H1 (cell line): Measurements from ENCODE around the gene ZNF367. TPM values are rescaled to one million over a fixed set of nuclear protein-coding genes. Genes with fewer than 3 reads are reported as not detected.

Experiments used
- CTCF ChIA-PET: fragments of 300-600 bp; sonication (Branson Sonifier 250); formaldehyde crosslinking; loops from one replicate; lab custom pipeline; 2021; ENCODE audit not compliant: partially characterized antibody; lab: Charles Lee
- POLR2A ChIA-PET: fragments of 300-600 bp; sonication (Branson Sonifier 250); formaldehyde crosslinking; loops from one replicate; lab custom pipeline; 2021; ENCODE audit warnings: inconsistent platforms; ENCODE audit not compliant: partially characterized antibody; lab: Charles Lee
- DNase-seq, 2 experiments: peaks; one replicate each; pipeline versions ENCODE4 v3.0.0 to v3.0.0-alpha.2; 2010 to 2022; ENCODE audit warnings: low spot score in 2 of 2, low read depth in 1 of 2, mixed read lengths in 1 of 2
- FAIRE-seq: peaks from 2 replicates; lab custom pipeline; 2011; peaks lifted over from hg19 to GRCh38; lab: Jason Lieb, UNC
- H2AFZ ChIP-seq: 2 replicates; pipeline ENCODE4 v1.8.1; 2012; ENCODE audit warnings: low read length, inconsistent platforms
- H2AK5ac ChIP-seq: 2 replicates; pipeline ENCODE4 v1.6.1; 2013; ENCODE audit warnings: low read depth, low read length
- H2BK120ac ChIP-seq: replicated peaks from 2 replicates; pipeline ENCODE3; 2013; ENCODE audit warnings: low read depth, low read length, inconsistent platforms
- H2BK12ac ChIP-seq: 2 replicates; pipeline ENCODE4 v1.6.1; 2013; ENCODE audit warnings: low read depth, low read length
- H2BK15ac ChIP-seq: 2 replicates; pipeline ENCODE4 v1.6.1; 2013; ENCODE audit warnings: low read length
- H2BK20ac ChIP-seq: 2 replicates; pipeline ENCODE4 v1.6.1; 2013; ENCODE audit warnings: low read length
- H2BK5ac ChIP-seq: 2 replicates; pipeline ENCODE4 v1.6.1; 2013; ENCODE audit warnings: low read depth, low read length
- H3K14ac ChIP-seq: 2 replicates; pipeline ENCODE4 v1.6.1; 2013; ENCODE audit warnings: inconsistent platforms; ENCODE audit not compliant: insufficient read length
- H3K18ac ChIP-seq: 2 replicates; pipeline ENCODE4 v1.6.1; 2013; ENCODE audit warnings: low read length; ENCODE audit errors: extremely low read depth
- H3K23ac ChIP-seq: 2 replicates; pipeline ENCODE4 v1.6.1; 2013; ENCODE audit warnings: inconsistent platforms; ENCODE audit not compliant: insufficient read length
- H3K23me2 ChIP-seq: 2 replicates; pipeline ENCODE4 v1.6.1; 2013; ENCODE audit warnings: low read depth, low read length
- H3K27ac ChIP-seq: 2 replicates; pipeline ENCODE4 v1.6.1; 2011; ENCODE audit warnings: low read depth, low read length, inconsistent platforms
- H3K27me3 ChIP-seq, 4 experiments: replicated peaks in 1 of 4; 1 replicate in 1 of 4; 2 replicates in 3 of 4; pipeline versions ENCODE4 v1.6.1 to v1.8.1; 2011 to 2013; ENCODE audit warnings: low read length in 3 of 4, mild to moderate bottlenecking in 3 of 4, inconsistent platforms in 2 of 4, mixed read lengths in 2 of 4, moderate library complexity in 1 of 4; ENCODE audit not compliant: control insufficient read depth in 3 of 4, insufficient read depth in 3 of 4; ENCODE audit errors: extremely low read depth in 1 of 4
- H3K36me3 ChIP-seq, 4 experiments: 2 replicates each; pipeline versions ENCODE4 v1.6.1 to v1.8.1; 2011 to 2013; ENCODE audit warnings: mild to moderate bottlenecking in 4 of 4, low read length in 3 of 4, moderate library complexity in 2 of 4, control low read depth in 1 of 4, inconsistent platforms in 1 of 4; ENCODE audit not compliant: insufficient read depth in 4 of 4, control insufficient read depth in 2 of 4
- H3K4ac ChIP-seq: replicated peaks from 2 replicates; pipeline ENCODE3; 2013; ENCODE audit warnings: low read length, low read depth, mixed read lengths, inconsistent platforms; ENCODE audit not compliant: insufficient read length
- H3K4me1 ChIP-seq, 4 experiments: replicated peaks in 1 of 4; 1 replicate in 1 of 4; 2 replicates in 3 of 4; pipeline versions ENCODE4 v1.6.1 to v1.8.1; 2011 to 2013; ENCODE audit warnings: low read length in 3 of 4, inconsistent platforms in 2 of 4, mixed read lengths in 1 of 4; ENCODE audit not compliant: insufficient read depth in 4 of 4, control insufficient read depth in 3 of 4
- H3K4me2 ChIP-seq, 2 experiments: 2 replicates each; pipeline versions ENCODE4 v1.6.1 to v1.8.1; 2011 to 2013; ENCODE audit warnings: low read depth in 2 of 2, low read length in 2 of 2, control low read depth in 1 of 2, inconsistent platforms in 1 of 2, mild to moderate bottlenecking in 1 of 2; ENCODE audit not compliant: insufficient read depth in 1 of 2
- H3K4me3 ChIP-seq, 4 experiments: fragments of 200-600, 300-600 bp in 1 of 4; sonication (generic), shearing (Covaris generic), sonication (Bioruptor Twin) in 1 of 4; 2 replicates each; pipeline versions ENCODE4 v1.5.1 to v1.8.1; 2011 to 2016; ENCODE audit warnings: low read length in 4 of 4, low read depth in 3 of 4, control low read depth in 2 of 4, inconsistent platforms in 2 of 4, mild to moderate bottlenecking in 2 of 4, mixed read lengths in 1 of 4, moderate library complexity in 1 of 4; ENCODE audit not compliant: insufficient read depth in 2 of 4; ENCODE audit errors: extremely low read depth in 1 of 4
- H3K56ac ChIP-seq: replicated peaks from 2 replicates; pipeline ENCODE3; 2013; ENCODE audit warnings: low read depth, mild to moderate bottlenecking, mixed read lengths, low read length, inconsistent platforms; ENCODE audit not compliant: insufficient read length
- H3K79me1 ChIP-seq: 2 replicates; pipeline ENCODE4 v1.6.1; 2013; ENCODE audit warnings: low read depth, low read length, control low read depth
- H3K79me2 ChIP-seq, 2 experiments: 2 replicates each; pipeline versions ENCODE4 v1.6.1 to v1.8.1; 2012 to 2013; ENCODE audit warnings: low read length in 2 of 2, mild to moderate bottlenecking in 2 of 2, inconsistent platforms in 1 of 2; ENCODE audit not compliant: insufficient read depth in 2 of 2, control insufficient read depth in 1 of 2
- H3K9ac ChIP-seq, 4 experiments: replicated peaks in 1 of 4; 1 replicate in 1 of 4; 2 replicates in 3 of 4; pipeline versions ENCODE4 v1.6.1 to v1.8.1; 2011 to 2013; ENCODE audit warnings: low read depth in 3 of 4, low read length in 3 of 4, control low read depth in 2 of 4, mild to moderate bottlenecking in 2 of 4, moderate library complexity in 2 of 4, inconsistent platforms in 1 of 4; ENCODE audit errors: extremely low read depth in 1 of 4
- H3K9me3 ChIP-seq, 2 experiments: 2 replicates each; pipeline versions ENCODE4 v1.6.1 to v1.8.1; 2012 to 2013; ENCODE audit warnings: mild to moderate bottlenecking in 2 of 2, moderate library complexity in 2 of 2, control low read depth in 1 of 2, inconsistent platforms in 1 of 2, low read depth in 1 of 2, low read length in 1 of 2, mixed read lengths in 1 of 2; ENCODE audit not compliant: insufficient read depth in 2 of 2
- H4K20me1 ChIP-seq, 2 experiments: replicated peaks in 1 of 2; 2 replicates each; pipeline versions ENCODE3 to v1.8.1; 2011 to 2013; ENCODE audit warnings: inconsistent platforms in 2 of 2, low read length in 2 of 2, mild to moderate bottlenecking in 1 of 2; ENCODE audit not compliant: insufficient read depth in 2 of 2, control insufficient read depth in 1 of 2
- H4K5ac ChIP-seq: 2 replicates; pipeline ENCODE4 v1.6.1; 2013; ENCODE audit warnings: low read length, low read depth, mixed read lengths, inconsistent platforms; ENCODE audit not compliant: insufficient read length
- H4K8ac ChIP-seq: 2 replicates; pipeline ENCODE4 v1.8.0; 2013; ENCODE audit warnings: mild to moderate bottlenecking, moderate library complexity, low read length, inconsistent platforms; ENCODE audit not compliant: insufficient read depth; ENCODE audit errors: extremely low read depth
- H4K91ac ChIP-seq: replicated peaks from 2 replicates; pipeline ENCODE3; 2013; ENCODE audit warnings: low read length, mixed read lengths, inconsistent platforms; ENCODE audit not compliant: insufficient read length
- CTBP2 ChIP-seq: IDR thresholded peaks from 2 replicates; pipeline ENCODE4 v1.7.0; 2011; ENCODE audit warnings: borderline replicate concordance, mild to moderate bottlenecking, moderate library complexity, mixed read lengths, low read length; ENCODE audit not compliant: insufficient read depth, insufficient read length
- EGR1 ChIP-seq: IDR thresholded peaks from 2 replicates; pipeline ENCODE4 v1.6.1; 2011; ENCODE audit warnings: low read depth, low read length, borderline replicate concordance
- POLR2A ChIP-seq, 2 experiments: IDR thresholded peaks; 1 replicate in 1 of 2; 2 replicates in 1 of 2; pipeline ENCODE4 v1.6.1; 2011; ENCODE audit warnings: low read depth in 2 of 2, low read length in 2 of 2, mild to moderate bottlenecking in 2 of 2; ENCODE audit errors: control extremely low read depth in 1 of 2
- POLR2AphosphoS5 ChIP-seq: IDR thresholded peaks from 2 replicates; pipeline ENCODE4 v1.6.1; 2011; ENCODE audit warnings: low read depth, low read length
- RXRA ChIP-seq: IDR thresholded peaks from 2 replicates; pipeline ENCODE4 v1.6.1; 2011; ENCODE audit warnings: low read depth, mild to moderate bottlenecking, low read length, moderate library complexity; ENCODE audit not compliant: insufficient read depth
- SAP30 ChIP-seq: fragments of 300-600 bp; sonication (generic); IDR thresholded peaks from 2 replicates; pipeline ENCODE4 v1.7.1; 2012; ENCODE audit warnings: low read length, moderate library complexity, mild to moderate bottlenecking, inconsistent platforms; ENCODE audit not compliant: insufficient read depth, insufficient replicate concordance
- TBP ChIP-seq: IDR thresholded peaks from 2 replicates; pipeline ENCODE4 v1.6.1; 2011; ENCODE audit warnings: low read depth, low read length, improper control_type of control experiment
- WGBS, 2 experiments: shearing (Covaris generic) in 1 of 2; methylation state at CpG; one replicate each; pipeline versions ENCODE4 v1.1.6 to v1.1.7; 2013 to 2015; ENCODE audit warnings: low lambda C conversion rate in 2 of 2, mixed read lengths in 2 of 2, inconsistent platforms in 1 of 2, low coverage in 1 of 2, missing lambda C conversion rate in 1 of 2; ENCODE audit not compliant: insufficient replicate concordance in 2 of 2, insufficient coverage in 1 of 2, insufficient read length in 1 of 2; ENCODE audit errors: extremely low coverage in 1 of 2, missing lambda C conversion rate in 1 of 2; 5-methylcytosine and 5-hydroxymethylcytosine counted together
- polyA plus RNA-seq, 7 experiments: library from polyadenylated mRNA; depleted of rRNA in 3 of 7; stranded (reverse) in 5 of 7; unstranded in 2 of 7; fragments of >200 nt in 5 of 7; fragments of 200-250 nt in 2 of 7; gene quantifications; 1 replicate in 5 of 7; 2 replicates in 1 of 7; 4 replicates in 1 of 7; pipeline versions ENCODE4 v1.2.1 to v1.2.3, GENCODE V29; 2011 to 2013; ENCODE audit warnings: missing spikeins in 2 of 7, mixed read lengths in 2 of 7
- total RNA-seq: library from RNA; stranded (reverse); fragmentation: NEBNext Ultra II Directional; extraction: Animal tissue kit (Norgen Biotek cat#: 25700); gene quantifications from 2 replicates; pipeline ENCODE4 v1.2.1, GENCODE V29; 2021

The ZNF367 gene
- total and polyA plus RNA-seq, 2 of the 8 experiments (the other 6 are each of a cell fraction or from before 2014, with no cell fraction given), result 2.2 to 8.2 TPM

GRCh38 chr9:96338299-96338698 lies 79.9 kb downstream of the ZNF367 start:
- Histone ChIP-seq H2BK12ac (no peak overlapping the region), H3K36me3 (no peaks in the 10 kb centered on the region), H3K4me2 (no peak overlapping the region), H3K14ac (no peak overlapping the region), H4K20me1 (no peaks in the 10 kb centered on the region), H3K4ac (no peak overlapping the region), H2BK20ac (no peak overlapping the region), H2BK15ac (no peak overlapping the region), H3K18ac (no peak overlapping the region), H3K27me3 (no peaks in the 10 kb centered on the region), H3K9ac (no peak overlapping the region), H4K5ac (no peak overlapping the region), H2AFZ (no peak overlapping the region), H3K79me1 (no peaks in the 10 kb centered on the region), H4K91ac (no peak overlapping the region), H3K56ac (no peak overlapping the region), H3K79me2 (no peaks in the 10 kb centered on the region), H3K4me1 (peaks cover 0 to 6% (median 2%) of the 10 kb centered on the region in 4 experiments; a peak in 2 of 7 replicates), H4K8ac (no peak overlapping the region), H2BK120ac (no peak overlapping the region), H3K23ac (no peak overlapping the region), H2BK5ac (no peak overlapping the region), H3K27ac (no peak overlapping the region), H2AK5ac (no peak overlapping the region), H3K4me3 (no peak overlapping the region), H3K23me2 (no peaks in the 10 kb centered on the region), H3K9me3 (no peaks in the 10 kb centered on the region)
- DNase-seq (no peak), FAIRE-seq (no peak)
- POLR2A ChIA-PET, result no interaction called here
- TF ChIP-seq CTBP2 (no peak), SAP30 (no peak), RXRA (no peak), POLR2A (IDR thresholded peaks at IDR 0.05; ENCODE audit: control extremely low read depth in 1 of 2, low read depth in 2 of 2, low read length in 2 of 2) (no peak), POLR2AphosphoS5 (no peak), EGR1 (no peak), TBP (no peak)
- WGBS, 2 experiments, result 96% methylated on average over 2 of the region's 3 CpGs; no CpG with 5 or more reads in 1 of the 2 experiments
- CTCF ChIA-PET, result interaction anchor here (0.7 to 1.8 kb wide), 3 partner anchors 11 to 762 kb away, joined by 3 to 4 read pairs (median 4); no protein-coding TSS in a partner anchor
